Endothelial cell of umbilical vein (primary cell): Measurements from ENCODE around the gene ALDH1L1. TPM values are rescaled to one million over a fixed set of nuclear protein-coding genes. Genes with fewer than 3 reads are reported as not detected.

Experiments
- BruUV-seq: library from RNA; stranded (reverse); fragments of 400-500 nt; replicated peaks from 2 replicates; lab custom pipeline; 2021; lab: Mats Ljungman, UMichigan
- CTCF ChIA-PET: fragments of 300-600, 350-600 bp; sonication (Branson Sonifier 250); formaldehyde crosslinking; loops from one replicate; lab custom pipeline; 2021; ENCODE audit warnings: antibody characterized with exemption, inconsistent platforms; lab: Charles Lee
- POLR2A ChIA-PET: fragments of 300-600, 350-600 bp; sonication (Branson Sonifier 250); formaldehyde crosslinking; loops from one replicate; lab custom pipeline; 2021; ENCODE audit warnings: antibody characterized with exemption, inconsistent platforms; lab: Charles Lee
- DNase-seq: peaks from one replicate; pipeline ENCODE4 v3.0.0-alpha.2; 2011; ENCODE audit warnings: low read depth, low spot score
- FAIRE-seq: peaks from 2 replicates; lab custom pipeline; 2011; peaks lifted over from hg19 to GRCh38; lab: Jason Lieb, UNC
- H2AFZ ChIP-seq: 2 replicates; pipeline ENCODE4 v1.6.0; 2012; ENCODE audit warnings: low read depth, low read length, control low read depth, inconsistent platforms
- H3K27ac ChIP-seq: 2 replicates; pipeline ENCODE4 v1.5.1; 2011; ENCODE audit warnings: low read depth, mild to moderate bottlenecking, control low read depth, low read length, moderate library complexity; ENCODE audit not compliant: insufficient read depth
- H3K27me3 ChIP-seq, 2 experiments: 2 replicates each; pipeline versions ENCODE4 v1.6.0 to v1.6.1; 2011; ENCODE audit warnings: low read length in 2 of 2, mixed read lengths in 1 of 2; ENCODE audit not compliant: control insufficient read depth in 2 of 2, insufficient read depth in 2 of 2
- H3K36me3 ChIP-seq, 2 experiments: 2 replicates in 1 of 2; 3 replicates in 1 of 2; pipeline ENCODE4 v1.5.1; 2011; ENCODE audit warnings: low read length in 2 of 2, mild to moderate bottlenecking in 1 of 2, moderate library complexity in 1 of 2; ENCODE audit not compliant: control insufficient read depth in 2 of 2, insufficient read depth in 2 of 2; ENCODE audit errors: extremely low read depth in 1 of 2
- H3K4me1 ChIP-seq: 3 replicates; pipeline ENCODE4 v1.5.1; 2011; ENCODE audit warnings: mild to moderate bottlenecking, low read length; ENCODE audit not compliant: control insufficient read depth, insufficient read depth; ENCODE audit errors: extremely low read depth
- H3K4me2 ChIP-seq: 2 replicates; pipeline ENCODE4 v1.6.1; 2011; ENCODE audit warnings: low read length, control low read depth, mixed read lengths; ENCODE audit not compliant: insufficient read depth
- H3K4me3 ChIP-seq, 3 experiments: fragments of 200-600 bp in 1 of 3; sonication (generic), shearing (Covaris generic) in 1 of 3; replicated peaks in 1 of 3; 2 replicates each; pipeline ENCODE4 v1.5.1; 2011 to 2016; ENCODE audit warnings: control low read depth in 3 of 3, low read length in 3 of 3, mild to moderate bottlenecking in 2 of 3, inconsistent platforms in 1 of 3, low read depth in 1 of 3, moderate library complexity in 1 of 3; ENCODE audit not compliant: insufficient read depth in 1 of 3
- H3K79me2 ChIP-seq: 2 replicates; pipeline ENCODE4 v1.6.0; 2012; ENCODE audit warnings: low read length, inconsistent platforms; ENCODE audit not compliant: control insufficient read depth, insufficient read depth
- H3K9ac ChIP-seq: replicated peaks from 2 replicates; pipeline ENCODE3; 2011; ENCODE audit warnings: low read length, control low read depth; ENCODE audit not compliant: insufficient read depth; ENCODE audit errors: extremely low read depth
- H3K9me1 ChIP-seq: replicated peaks from 3 replicates; pipeline ENCODE4 v1.6.0; 2011; ENCODE audit warnings: mild to moderate bottlenecking, low read length; ENCODE audit not compliant: control insufficient read depth, insufficient read depth; ENCODE audit errors: extremely low read depth
- H3K9me3 ChIP-seq: replicated peaks from 2 replicates; pipeline ENCODE4 v1.5.1; 2012; ENCODE audit warnings: low read length, inconsistent platforms; ENCODE audit not compliant: control insufficient read depth, insufficient read depth
- H4K20me1 ChIP-seq: replicated peaks from 2 replicates; pipeline ENCODE3; 2011; ENCODE audit warnings: mild to moderate bottlenecking, low read length; ENCODE audit not compliant: control insufficient read depth, insufficient read depth; ENCODE audit errors: extremely low read depth
- CTCF ChIP-seq, 2 donors: IDR thresholded peaks; 1 replicate in 1 of 2; 2 replicates in 1 of 2; pipeline ENCODE4 v1.5.1; 2011; ENCODE audit warnings: low read length in 2 of 2, mild to moderate bottlenecking in 2 of 2, moderate library complexity in 2 of 2, control low read depth in 1 of 2, inconsistent platforms in 1 of 2, low read depth in 1 of 2; ENCODE audit not compliant: insufficient read depth in 1 of 2; ENCODE audit errors: extremely low read depth in 1 of 2
- EZH2 ChIP-seq: IDR thresholded peaks from 2 replicates; pipeline ENCODE4 v1.6.1; 2012; ENCODE audit warnings: borderline replicate concordance, low read depth, mild to moderate bottlenecking, moderate library complexity, low read length, inconsistent platforms; ENCODE audit not compliant: severe bottlenecking
- FOS ChIP-seq: IDR thresholded peaks from 2 replicates; pipeline ENCODE4 v1.6.1; 2011; ENCODE audit warnings: mild to moderate bottlenecking, low read length, moderate library complexity, borderline replicate concordance; ENCODE audit not compliant: insufficient read depth
- GATA2 ChIP-seq: IDR thresholded peaks from 2 replicates; pipeline ENCODE4 v1.7.0; 2011; ENCODE audit warnings: low read depth, mild to moderate bottlenecking, moderate library complexity, mixed read lengths, low read length; ENCODE audit not compliant: insufficient read length, insufficient read depth
- JUN ChIP-seq: IDR thresholded peaks from 2 replicates; pipeline ENCODE4 v1.6.1; 2011; ENCODE audit warnings: borderline replicate concordance, low read depth; ENCODE audit not compliant: insufficient read length, insufficient read depth
- MYC ChIP-seq: IDR thresholded peaks from one replicate; pipeline ENCODE4 v1.6.1; 2011; ENCODE audit warnings: mild to moderate bottlenecking, low read depth, low read length
- POLR2A ChIP-seq: IDR thresholded peaks from 2 replicates; pipeline ENCODE4 v1.6.1; 2012; ENCODE audit warnings: low read depth, mild to moderate bottlenecking, control low read depth, low read length
- POLR2AphosphoS5 ChIP-seq: IDR thresholded peaks from 2 replicates; pipeline ENCODE4 v1.6.1; 2012; ENCODE audit warnings: low read depth, mild to moderate bottlenecking, control low read depth, low read length, moderate library complexity; ENCODE audit not compliant: insufficient read depth
- dilution Hi-C: fragments of 300-500 bp; cut with MboI; formaldehyde crosslinking; loops from one replicate; pipeline ENCODE4 v1.15.0; 2019; ENCODE audit warnings: low sequenced_read_pairs; ENCODE audit not compliant: extremely low pct_ligation_motif_present
- intact Hi-C: fragments of 100-400 bp; cut with micrococcal nuclease; formaldehyde crosslinking; loops from one replicate; pipeline ENCODE4 v1.10.0; 2022
- polyA plus RNA-seq, 4 experiments: library from polyadenylated mRNA; depleted of rRNA in 3 of 4; stranded (reverse) in 3 of 4; unstranded in 1 of 4; fragments of >200 nt; gene quantifications; 2 replicates each; pipeline versions ENCODE4 v1.2.1 to v1.2.3, GENCODE V29; 2011 to 2012; ENCODE audit warnings: missing spikeins in 1 of 4
- total RNA-seq: library from RNA; stranded (reverse); gene quantifications from 2 replicates; pipeline ENCODE4 v1.2.3, GENCODE V29; 2021
- TF ChIP-seq, protein P1 (sequence below): IDR thresholded peaks from 2 replicates; pipeline ENCODE4 v1.6.1; 2011; ENCODE audit not compliant: insufficient read depth, insufficient read length

ALDH1L1 gene
- total and polyA plus RNA-seq, 2 donors (not counting 3 experiments of a cell fraction or from before 2014, with no cell fraction given): not detected

GRCh38 chr3:126085841-126086240 lies 94.5 kb downstream of the ALDH1L1 start:
- peaks cover 2 to 3% of the 10 kb centered on the region in 2 experiments for H3K27me3 ChIP-seq
- ChIA-PET POLR2A (no interaction called here), CTCF (no interaction called here)
- peaks cover 5% of the 10 kb centered on the region for H3K4me1 ChIP-seq
- DNase-seq (no peak), FAIRE-seq (no peak)
- H3K36me3 ChIP-seq: no peaks in the 10 kb centered on the region
- dilution Hi-C loops (no loop called here), intact Hi-C loops (no loop called here)
- no peaks in the 10 kb centered on the region for H3K9me1 ChIP-seq
- H4K20me1 ChIP-seq: no peaks in the 10 kb centered on the region
- no peaks in the 10 kb centered on the region for H3K9me3 ChIP-seq
- no peak for TF ChIP-seq CTCF (IDR thresholded peaks at IDR 0.05; ENCODE audit: extremely low read depth in 1 of 2, insufficient read depth in 1 of 2, low read depth in 1 of 2, low read length in 2 of 2)
- no peak for TF ChIP-seq FOS
- TF ChIP-seq JUN: no peak
- TF ChIP-seq, protein P1, sequence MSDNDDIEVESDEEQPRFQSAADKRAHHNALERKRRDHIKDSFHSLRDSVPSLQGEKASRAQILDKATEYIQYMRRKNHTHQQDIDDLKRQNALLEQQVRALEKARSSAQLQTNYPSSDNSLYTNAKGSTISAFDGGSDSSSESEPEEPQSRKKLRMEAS: no peak
- TF ChIP-seq GATA2: no peak
- TF ChIP-seq EZH2: no peak
- TF ChIP-seq POLR2A: no peak
- no peak for TF ChIP-seq MYC
- no peak for TF ChIP-seq POLR2AphosphoS5
- peaks cover 2% of the 10 kb centered on the region for H3K79me2 ChIP-seq
- no peak overlapping the region for H3K4me3 ChIP-seq
- no peak overlapping the region for H3K27ac ChIP-seq
- H2AFZ ChIP-seq: no peak overlapping the region
- H3K4me2 ChIP-seq: no peak overlapping the region
- H3K9ac ChIP-seq: no peak overlapping the region
- BruUV-seq: no TSS peak
